Transverse colon (tissue), 3 donors: ENCODE results near the gene RDX.

Source experiments
- EP300 ChIP-seq: sonication (generic); formaldehyde crosslinking; IDR thresholded peaks from one replicate; pipeline ENCODE4 v1.6.1; 2017; ENCODE audit warnings: antibody characterized with exemption, low read depth
- POLR2A ChIP-seq: fragments of 450-650 bp; IDR thresholded peaks from one replicate; pipeline ENCODE4 v1.6.1; 2016; ENCODE audit warnings: antibody characterized with exemption, mild to moderate bottlenecking, moderate library complexity
- TF ChIP-seq, protein P1 (sequence below), 5 experiments: fragments of 200-600 bp in 3 of 5; fragments of 450-650 bp in 2 of 5; sonication (generic) in 3 of 5; IDR thresholded peaks; 1 replicate in 2 of 5; 2 replicates in 3 of 5; pipeline ENCODE4 v1.5.1; 2016 to 2017; ENCODE audit warnings: antibody characterized with exemption in 5 of 5, inconsistent platforms in 3 of 5, mild to moderate bottlenecking in 2 of 5, moderate library complexity in 1 of 5

- TF ChIP-seq POLR2A (no peak), EP300 (no peak)
- TF ChIP-seq, protein P1, sequence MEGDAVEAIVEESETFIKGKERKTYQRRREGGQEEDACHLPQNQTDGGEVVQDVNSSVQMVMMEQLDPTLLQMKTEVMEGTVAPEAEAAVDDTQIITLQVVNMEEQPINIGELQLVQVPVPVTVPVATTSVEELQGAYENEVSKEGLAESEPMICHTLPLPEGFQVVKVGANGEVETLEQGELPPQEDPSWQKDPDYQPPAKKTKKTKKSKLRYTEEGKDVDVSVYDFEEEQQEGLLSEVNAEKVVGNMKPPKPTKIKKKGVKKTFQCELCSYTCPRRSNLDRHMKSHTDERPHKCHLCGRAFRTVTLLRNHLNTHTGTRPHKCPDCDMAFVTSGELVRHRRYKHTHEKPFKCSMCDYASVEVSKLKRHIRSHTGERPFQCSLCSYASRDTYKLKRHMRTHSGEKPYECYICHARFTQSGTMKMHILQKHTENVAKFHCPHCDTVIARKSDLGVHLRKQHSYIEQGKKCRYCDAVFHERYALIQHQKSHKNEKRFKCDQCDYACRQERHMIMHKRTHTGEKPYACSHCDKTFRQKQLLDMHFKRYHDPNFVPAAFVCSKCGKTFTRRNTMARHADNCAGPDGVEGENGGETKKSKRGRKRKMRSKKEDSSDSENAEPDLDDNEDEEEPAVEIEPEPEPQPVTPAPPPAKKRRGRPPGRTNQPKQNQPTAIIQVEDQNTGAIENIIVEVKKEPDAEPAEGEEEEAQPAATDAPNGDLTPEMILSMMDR (IDR thresholded peaks at IDR 0.05) = no peak
Observed at GRCh38 chr11:110337570-110338193, 41.3 kb upstream of the RDX start.
